Gastroesophageal sphincter (tissue), 4 donors: ENCODE results near the gene UBC. TPM values are rescaled to one million over a fixed set of nuclear protein-coding genes. Genes with fewer than 3 reads are reported as not detected.

Experiments
- ATAC-seq: fragments of 150-250 bp; one replicate; pipeline ENCODE4 v1.9.1; 2016; ENCODE audit warnings: mild to moderate bottlenecking, moderate library complexity
- H3K27ac ChIP-seq, 4 donors: fragments of 200-600 bp; sonication (generic) in 3 of 4; 1 replicate in 3 of 4; 2 replicates in 1 of 4; pipeline ENCODE4 v1.5.1; 2016 to 2019
- H3K27me3 ChIP-seq: fragments of 200-600 bp; sonication (generic); one replicate; pipeline ENCODE4 v1.5.1; 2019
- H3K36me3 ChIP-seq, 2 donors: fragments of 200-600 bp; sonication (generic); one replicate each; pipeline ENCODE4 v1.5.1; 2019; ENCODE audit warnings: control low read depth in 1 of 2
- H3K4me1 ChIP-seq, 3 donors: fragments of 200-600 bp; sonication (generic); 1 replicate in 2 of 3; 2 replicates in 1 of 3; pipeline ENCODE4 v1.5.1; 2016 to 2019; ENCODE audit warnings: control low read depth in 2 of 3
- H3K4me3 ChIP-seq, 2 donors: fragments of 200-600 bp; sonication (generic); one replicate each; pipeline ENCODE4 v1.5.1; 2019; ENCODE audit warnings: mild to moderate bottlenecking in 1 of 2, moderate library complexity in 1 of 2
- H3K9me3 ChIP-seq, 3 donors: fragments of 200-600 bp; sonication (generic); one replicate each; pipeline ENCODE4 v1.5.1; 2017 to 2019; ENCODE audit warnings: control low read depth in 2 of 3
- EP300 ChIP-seq: sonication (generic); formaldehyde crosslinking; IDR thresholded peaks from one replicate; pipeline ENCODE4 v1.6.1; 2017; ENCODE audit warnings: antibody characterized with exemption, mild to moderate bottlenecking
- POLR2A ChIP-seq, 2 donors: fragments of 450-650 bp; IDR thresholded peaks; one replicate each; pipeline ENCODE4 v1.6.1; 2017; ENCODE audit warnings: antibody characterized with exemption in 2 of 2, mild to moderate bottlenecking in 2 of 2, moderate library complexity in 1 of 2
- POLR2AphosphoS5 ChIP-seq: sonication (generic); formaldehyde crosslinking; IDR thresholded peaks from one replicate; pipeline ENCODE4 v1.6.1; 2017; ENCODE audit warnings: antibody characterized with exemption
- WGBS, 2 donors: methylation state at CpG; one replicate each; pipeline ENCODE4 v1.1.5; 2018; ENCODE audit warnings: low coverage in 1 of 2; 5-methylcytosine and 5-hydroxymethylcytosine counted together
- total RNA-seq, 4 donors: library from RNA; depleted of rRNA; stranded (reverse); fragments of >200 nt; gene quantifications; one replicate each; pipeline ENCODE4 v1.1.0, GENCODE V29; 2016
- TF ChIP-seq, protein P1 (sequence below), 4 experiments: fragments of 200-600 bp in 2 of 4; fragments of 450-650 bp in 2 of 4; sonication (generic) in 1 of 4; IDR thresholded peaks; one replicate each; pipeline ENCODE4 v1.5.1; 2017 to 2019; ENCODE audit warnings: antibody characterized with exemption in 4 of 4, mild to moderate bottlenecking in 2 of 4, moderate library complexity in 2 of 4

The UBC gene
- total RNA-seq, 4 donors from 2014 or later = 1,376 to 1,776 (median 1,632) TPM

GRCh38 chr12:124878795-124879516 is 35.5 kb downstream of the UBC start:
- Histone ChIP-seq H3K9me3 (no peaks in the 10 kb centered on the region), H3K4me3 (no peak overlapping the region), H3K36me3 (no peaks in the 10 kb centered on the region), H3K27me3 (no peaks in the 10 kb centered on the region), H3K27ac (no peak overlapping the region), H3K4me1 (no peaks in the 10 kb centered on the region)
- ATAC-seq = no peak
- TF ChIP-seq, protein P1, sequence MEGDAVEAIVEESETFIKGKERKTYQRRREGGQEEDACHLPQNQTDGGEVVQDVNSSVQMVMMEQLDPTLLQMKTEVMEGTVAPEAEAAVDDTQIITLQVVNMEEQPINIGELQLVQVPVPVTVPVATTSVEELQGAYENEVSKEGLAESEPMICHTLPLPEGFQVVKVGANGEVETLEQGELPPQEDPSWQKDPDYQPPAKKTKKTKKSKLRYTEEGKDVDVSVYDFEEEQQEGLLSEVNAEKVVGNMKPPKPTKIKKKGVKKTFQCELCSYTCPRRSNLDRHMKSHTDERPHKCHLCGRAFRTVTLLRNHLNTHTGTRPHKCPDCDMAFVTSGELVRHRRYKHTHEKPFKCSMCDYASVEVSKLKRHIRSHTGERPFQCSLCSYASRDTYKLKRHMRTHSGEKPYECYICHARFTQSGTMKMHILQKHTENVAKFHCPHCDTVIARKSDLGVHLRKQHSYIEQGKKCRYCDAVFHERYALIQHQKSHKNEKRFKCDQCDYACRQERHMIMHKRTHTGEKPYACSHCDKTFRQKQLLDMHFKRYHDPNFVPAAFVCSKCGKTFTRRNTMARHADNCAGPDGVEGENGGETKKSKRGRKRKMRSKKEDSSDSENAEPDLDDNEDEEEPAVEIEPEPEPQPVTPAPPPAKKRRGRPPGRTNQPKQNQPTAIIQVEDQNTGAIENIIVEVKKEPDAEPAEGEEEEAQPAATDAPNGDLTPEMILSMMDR (IDR thresholded peaks at IDR 0.05) = no peak
- TF ChIP-seq POLR2A (IDR thresholded peaks at IDR 0.05) (no peak), POLR2AphosphoS5 (no peak), EP300 (no peak)
- WGBS, 2 donors = 88 to 92% methylated on average over 9 to 17 of the region's 18 CpGs

GRCh38 chr12:124877423-124877822 is 37.0 kb downstream of the UBC start:
- WGBS, 2 donors = 68 to 70% methylated on average over 3 of the region's 3 CpGs
- TF ChIP-seq EP300 = no peak
- TF ChIP-seq, protein P1 (IDR thresholded peaks at IDR 0.05) = no peak
- H3K36me3 ChIP-seq = no peaks in the 10 kb centered on the region
- H3K9me3 ChIP-seq = no peaks in the 10 kb centered on the region
- H3K4me3 ChIP-seq = no peak overlapping the region
- no peak overlapping the region for H3K27ac ChIP-seq
- H3K27me3 ChIP-seq = no peaks in the 10 kb centered on the region
- ATAC-seq = no peak
- H3K4me1 ChIP-seq = no peaks in the 10 kb centered on the region

DNA sequence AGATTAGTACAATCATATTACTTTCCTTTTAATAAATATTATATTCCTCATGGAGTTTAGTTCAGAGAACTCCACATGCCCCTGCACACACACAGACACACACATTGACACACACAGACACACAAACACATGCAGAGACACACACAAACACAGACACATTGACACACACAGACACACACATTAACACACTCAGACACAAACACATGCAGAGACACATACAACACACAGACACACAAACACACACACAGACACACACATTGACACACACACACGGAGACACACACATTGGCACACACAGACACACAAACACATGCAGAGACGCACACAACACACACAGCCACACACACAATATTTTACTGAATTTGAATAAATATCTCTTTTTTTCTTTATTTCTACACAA is 38.3 kb downstream of the UBC start:
- Histone ChIP-seq H3K36me3 (no peaks in the 10 kb centered on the region), H3K4me3 (no peak overlapping the region), H3K4me1 (no peaks in the 10 kb centered on the region), H3K9me3 (no peaks in the 10 kb centered on the region), H3K27ac (no peak overlapping the region), H3K27me3 (no peaks in the 10 kb centered on the region)
- no peak for ATAC-seq
- TF ChIP-seq EP300 = no peak
- TF ChIP-seq, protein P1 (IDR thresholded peaks at IDR 0.05) = no peak
- TF ChIP-seq POLR2AphosphoS5 = no peak
- no peak for TF ChIP-seq POLR2A (IDR thresholded peaks at IDR 0.05)
- WGBS, 2 donors = 63 to 90% methylated on average over 2 of the region's 2 CpGs

DNA sequence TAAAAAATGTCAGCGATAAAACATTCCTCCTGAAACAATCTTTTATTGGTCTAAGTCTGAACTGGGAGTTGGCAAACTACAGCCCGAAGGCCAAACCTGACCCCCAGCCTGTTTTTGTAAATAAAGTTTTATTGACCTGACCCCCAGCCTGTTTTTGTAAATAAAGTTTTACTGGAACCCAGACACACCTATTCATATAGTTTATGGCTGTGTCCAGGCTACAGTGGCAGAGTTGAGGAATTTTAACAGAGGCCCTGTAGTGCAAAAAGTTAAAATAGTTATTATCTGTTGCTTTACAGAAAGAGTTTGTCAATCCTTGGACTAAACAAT is 38.7 kb downstream of the UBC start:
- Histone ChIP-seq H3K4me3 (no peak overlapping the region), H3K36me3 (no peaks in the 10 kb centered on the region), H3K9me3 (no peaks in the 10 kb centered on the region), H3K4me1 (no peaks in the 10 kb centered on the region), H3K27ac (no peak overlapping the region), H3K27me3 (no peaks in the 10 kb centered on the region)
- WGBS, 2 donors = 72 to 90% methylated on average over 2 of the region's 2 CpGs
- TF ChIP-seq POLR2AphosphoS5 (no peak), EP300 (no peak), POLR2A (IDR thresholded peaks at IDR 0.05) (no peak)
- TF ChIP-seq, protein P1 (IDR thresholded peaks at IDR 0.05) = no peak
- ATAC-seq = no peak

- 60 to 73% methylated on average over 1 to 10 of the region's 14 CpGs for WGBS, 2 donors
- H3K36me3 ChIP-seq = no peaks in the 10 kb centered on the region
- H3K4me1 ChIP-seq = no peaks in the 10 kb centered on the region
- no peaks in the 10 kb centered on the region for H3K9me3 ChIP-seq
- no peak overlapping the region for H3K4me3 ChIP-seq
- ATAC-seq = no peak
- no peaks in the 10 kb centered on the region for H3K27me3 ChIP-seq
- TF ChIP-seq POLR2AphosphoS5 (no peak), POLR2A (IDR thresholded peaks at IDR 0.05) (no peak), EP300 (no peak)
- TF ChIP-seq, protein P1 (IDR thresholded peaks at IDR 0.05) = no peak
- H3K27ac ChIP-seq = no peak overlapping the region
Observed at GRCh38 chr12:124874988-124875802, 39.3 kb downstream of the UBC start.
